ENCODE data around the gene ATP2A1. TPM values are rescaled to one million over a fixed set of nuclear protein-coding genes. Genes with fewer than 3 reads are reported as not detected.

Gene ATP2A1
- total and polyA plus RNA-seq, 2 of the 8 experiments (the other 6 are each of a cell fraction or from before 2014, with no cell fraction given) = 1.7 to 2.4 TPM

DNA sequence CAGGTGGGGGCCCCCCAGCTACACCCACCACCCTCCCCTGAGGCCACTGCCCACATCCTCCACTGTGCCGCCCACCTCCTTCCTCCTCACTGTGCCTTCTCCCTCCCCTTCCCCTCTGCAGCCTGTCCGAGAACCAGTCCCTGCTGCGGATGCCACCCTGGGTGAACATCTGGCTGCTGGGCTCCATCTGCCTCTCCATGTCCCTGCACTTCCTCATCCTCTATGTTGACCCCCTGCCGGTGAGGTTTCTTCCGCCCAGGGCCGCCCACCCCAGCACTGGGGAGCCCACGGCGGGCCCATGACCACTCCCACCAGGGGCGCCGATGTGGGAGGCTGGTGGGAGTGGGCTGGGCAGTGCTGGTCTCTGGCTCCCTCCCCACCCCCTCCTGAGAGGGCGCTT, 24.6 kb downstream of the ATP2A1 start:
- H2BK120ac ChIP-seq (replicated peaks; ENCODE audit: low read depth, low read length) = no peak overlapping the region
- no peaks in the 10 kb centered on the region; a peak in 1 of 7 replicates for H3K4me1 ChIP-seq (replicated peaks in 1 of 4; ENCODE audit: control insufficient read depth in 3 of 4, insufficient read depth in 4 of 4, low read length in 3 of 4)
- ChIA-PET CTCF (ENCODE audit: partially characterized antibody) (interaction anchor here (0.8 kb wide), 1 partner anchor 12 kb away, joined by 3 read pairs; no protein-coding TSS in a partner anchor), POLR2A (ENCODE audit: partially characterized antibody) (interaction anchor here (1.1 to 1.8 kb wide), 4 partner anchors 9 to 20 kb away, joined by 3 to 6 read pairs (median 4); no protein-coding TSS in a partner anchor)
- H3K27me3 ChIP-seq (replicated peaks in 1 of 4; ENCODE audit: control insufficient read depth in 3 of 4, extremely low read depth in 1 of 4, insufficient read depth in 3 of 4, low read length in 3 of 4) = no peaks in the 10 kb centered on the region
- H3K23ac ChIP-seq (ENCODE audit: insufficient read length) = no peak overlapping the region
- 87% methylated on average over 8 of the region's 11 CpGs; no CpG with 5 or more reads in 1 of the 2 experiments for WGBS, 2 experiments (ENCODE audit: extremely low coverage in 1 of 2, insufficient coverage in 1 of 2, insufficient read length in 1 of 2, insufficient replicate concordance in 2 of 2, low coverage in 1 of 2, low lambda C conversion rate in 2 of 2, missing lambda C conversion rate in 1 of 2)
- no peak overlapping the region for H3K4me3 ChIP-seq (ENCODE audit: extremely low read depth in 1 of 4, insufficient read depth in 2 of 4, low read depth in 3 of 4, low read length in 4 of 4)
- H3K9me3 ChIP-seq (ENCODE audit: insufficient read depth in 2 of 2, low read depth in 1 of 2, low read length in 1 of 2) = no peaks in the 10 kb centered on the region
- H3K36me3 ChIP-seq (ENCODE audit: control insufficient read depth in 2 of 4, insufficient read depth in 4 of 4, low read length in 3 of 4) = no peaks in the 10 kb centered on the region; a peak in 1 of 8 replicates
- H4K20me1 ChIP-seq (replicated peaks in 1 of 2; ENCODE audit: control insufficient read depth in 1 of 2, insufficient read depth in 2 of 2, low read length in 2 of 2) = peaks cover 0 to 3% of the 10 kb centered on the region in 2 experiments
- H2BK15ac ChIP-seq (ENCODE audit: low read length) = no peak overlapping the region
- no peak overlapping the region; the same call in 1 of the 2 replicates for H4K8ac ChIP-seq (ENCODE audit: extremely low read depth, insufficient read depth, low read length)
- no peaks in the 10 kb centered on the region for H3K79me2 ChIP-seq (ENCODE audit: control insufficient read depth in 1 of 2, insufficient read depth in 2 of 2, low read length in 2 of 2)
- H3K56ac ChIP-seq (replicated peaks; ENCODE audit: insufficient read length, low read depth, low read length) = no peak overlapping the region
- no peak overlapping the region for H3K27ac ChIP-seq (ENCODE audit: low read depth, low read length)
- no peak overlapping the region for H3K4me2 ChIP-seq (ENCODE audit: insufficient read depth in 1 of 2, low read depth in 2 of 2, low read length in 2 of 2)
- no peak for FAIRE-seq
- no peak overlapping the region for H3K18ac ChIP-seq (ENCODE audit: extremely low read depth, low read length)
- H4K5ac ChIP-seq (ENCODE audit: insufficient read length, low read depth, low read length) = no peak overlapping the region
- no peak overlapping the region for H2BK20ac ChIP-seq (ENCODE audit: low read length)
- H2BK5ac ChIP-seq (ENCODE audit: low read depth, low read length) = no peak overlapping the region
- no peak overlapping the region for H4K91ac ChIP-seq (replicated peaks; ENCODE audit: insufficient read length, low read length)
- H3K4ac ChIP-seq (replicated peaks; ENCODE audit: insufficient read length, low read depth, low read length) = no peak overlapping the region
- no peak overlapping the region for H3K14ac ChIP-seq (ENCODE audit: insufficient read length)
- no peak overlapping the region for H3K9ac ChIP-seq (replicated peaks in 1 of 4; ENCODE audit: extremely low read depth in 1 of 4, low read depth in 3 of 4, low read length in 3 of 4)
- no peaks in the 10 kb centered on the region for H3K23me2 ChIP-seq (ENCODE audit: low read depth, low read length)
- H3K79me1 ChIP-seq (ENCODE audit: low read depth, low read length) = no peaks in the 10 kb centered on the region
- DNase-seq (ENCODE audit: low read depth in 1 of 2, low spot score in 2 of 2) = no peak
- H2AFZ ChIP-seq (ENCODE audit: low read length) = no peak overlapping the region
- H2BK12ac ChIP-seq (ENCODE audit: low read depth, low read length) = no peak overlapping the region
- H2AK5ac ChIP-seq (ENCODE audit: low read depth, low read length) = no peak overlapping the region
- no peak for TF ChIP-seq FOSL1 (IDR thresholded peaks at IDR 0.05; ENCODE audit: insufficient read depth, low read depth, low read length)
- no peak for TF ChIP-seq NANOG (IDR thresholded peaks at IDR 0.05; ENCODE audit: insufficient read depth, low read depth, low read length, poor library complexity, severe bottlenecking)
- no peak for TF ChIP-seq TAF7 (optimal IDR thresholded peaks at IDR 0.05; ENCODE audit: borderline replicate concordance, low read depth, low read length)
- no peak for TF ChIP-seq TEAD4 (IDR thresholded peaks at IDR 0.05; ENCODE audit: low read depth, low read length)
- no peak for TF ChIP-seq SUZ12 (IDR thresholded peaks at IDR 0.05; ENCODE audit: low read length)
- TF ChIP-seq EP300 (IDR thresholded peaks at IDR 0.05; ENCODE audit: borderline replicate concordance in 1 of 2, low read depth in 2 of 2, low read length in 2 of 2) = no peak
- no peak for TF ChIP-seq SIRT6 (IDR thresholded peaks at IDR 0.05; ENCODE audit: low read length)
- TF ChIP-seq ASH2L (IDR thresholded peaks at IDR 0.05; ENCODE audit: low read length) = no peak
- no peak for TF ChIP-seq TCF12 (IDR thresholded peaks at IDR 0.05; ENCODE audit: low read depth, low read length)
- no peak for TF ChIP-seq ZNF274 (IDR thresholded peaks at IDR 0.05; ENCODE audit: borderline replicate concordance, extremely low read depth, low read length)
- no peak for TF ChIP-seq GTF2F1 (IDR thresholded peaks at IDR 0.05; ENCODE audit: borderline replicate concordance, low read depth, low read length)
- no peak for TF ChIP-seq PHF8 (conservative IDR thresholded peaks at IDR 0.05; ENCODE audit: low read depth, low read length)
- no peak; the same call in 1 of the 2 replicates for TF ChIP-seq POLR2AphosphoS5 (IDR thresholded peaks at IDR 0.05; ENCODE audit: low read depth, low read length)

Data from H1 (cell line).